ENCODE data around the gene MTA3. TPM values are rescaled to one million over a fixed set of nuclear protein-coding genes. Genes with fewer than 3 reads are reported as not detected.

The MTA3 gene
- polyA plus RNA-seq, 3 donors, result 2.0 to 4.5 (median 2.2) TPM

DNA sequence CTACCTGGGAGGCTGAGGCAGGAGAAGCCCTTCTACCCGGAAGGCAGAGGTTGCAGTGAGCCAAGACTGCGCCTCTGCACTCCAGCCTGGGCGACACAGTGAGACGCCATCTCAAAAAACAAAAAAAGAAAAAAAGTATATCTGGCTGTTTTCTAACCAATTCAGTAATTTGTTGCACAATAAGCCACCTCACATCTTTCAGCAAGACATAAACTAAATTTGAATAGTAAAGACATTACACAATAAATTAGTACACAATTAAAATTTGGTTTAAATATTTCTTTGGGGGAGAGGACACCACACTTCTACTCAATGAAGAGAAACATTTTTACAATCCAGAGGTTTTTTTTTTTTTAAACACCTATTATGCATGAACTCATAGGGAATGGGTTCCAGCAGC lies 36.0 kb upstream of the MTA3 start:
- no peak overlapping the region for H3K27ac Mint-ChIP-seq
- intact Hi-C loops (cut with micrococcal nuclease), result no loop called here

DNA sequence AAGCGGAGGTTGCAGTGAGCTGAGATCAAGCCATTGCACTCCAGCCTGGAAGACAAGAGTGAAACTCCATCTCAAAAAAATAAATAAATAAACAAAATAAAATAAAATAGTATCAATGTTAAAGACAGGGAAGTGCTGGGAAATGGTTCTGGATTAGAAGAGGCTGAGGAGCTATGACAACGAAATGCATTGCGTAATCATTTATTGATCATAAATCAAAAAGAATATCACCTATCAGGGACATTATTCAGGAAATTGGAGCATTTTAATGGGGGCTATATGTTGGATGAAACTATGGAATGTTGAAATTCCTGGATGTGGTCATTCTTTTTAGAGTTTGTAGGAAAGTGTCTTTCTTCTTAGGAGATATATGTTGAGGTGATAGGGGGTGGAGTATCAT lies 30.9 kb upstream of the MTA3 start:
- Histone ChIP-seq H3K4me2 (replicated peaks; ENCODE audit: extremely low read depth, low read length, poor library complexity, severe bottlenecking) (no peak overlapping the region), H3K79me2 (ENCODE audit: insufficient read depth, low read length) (no peaks in the 10 kb centered on the region), H3K27me3 (ENCODE audit: control insufficient read depth in 2 of 2, insufficient read depth in 2 of 2, low read length in 2 of 2) (no peaks in the 10 kb centered on the region), H3K9ac (ENCODE audit: insufficient read depth, low read length, poor library complexity, severe bottlenecking) (no peak overlapping the region), H2AFZ (ENCODE audit: insufficient read depth, low read depth, low read length, poor library complexity, severe bottlenecking) (no peak overlapping the region), H3K27ac (ENCODE audit: low read depth in 1 of 2, low read length in 2 of 2) (no peak overlapping the region), H4K20me1 (ENCODE audit: insufficient read depth, low read length) (no peaks in the 10 kb centered on the region), H3K4me3 (replicated peaks in 1 of 3; ENCODE audit: low read depth in 2 of 3, low read length in 3 of 3) (no peak overlapping the region), H3K36me3 (replicated peaks in 1 of 2; ENCODE audit: control insufficient read depth in 1 of 2, insufficient read depth in 2 of 2, low read length in 2 of 2) (no peaks in the 10 kb centered on the region), H3K4me1 (ENCODE audit: control insufficient read depth in 1 of 2, insufficient read depth in 2 of 2, low read length in 2 of 2) (no peaks in the 10 kb centered on the region), H3K9me3 (replicated peaks in 1 of 2; ENCODE audit: control insufficient read depth in 1 of 2, insufficient read depth in 1 of 2, low read length in 2 of 2) (no peaks in the 10 kb centered on the region)
- TF ChIP-seq, protein P1, sequence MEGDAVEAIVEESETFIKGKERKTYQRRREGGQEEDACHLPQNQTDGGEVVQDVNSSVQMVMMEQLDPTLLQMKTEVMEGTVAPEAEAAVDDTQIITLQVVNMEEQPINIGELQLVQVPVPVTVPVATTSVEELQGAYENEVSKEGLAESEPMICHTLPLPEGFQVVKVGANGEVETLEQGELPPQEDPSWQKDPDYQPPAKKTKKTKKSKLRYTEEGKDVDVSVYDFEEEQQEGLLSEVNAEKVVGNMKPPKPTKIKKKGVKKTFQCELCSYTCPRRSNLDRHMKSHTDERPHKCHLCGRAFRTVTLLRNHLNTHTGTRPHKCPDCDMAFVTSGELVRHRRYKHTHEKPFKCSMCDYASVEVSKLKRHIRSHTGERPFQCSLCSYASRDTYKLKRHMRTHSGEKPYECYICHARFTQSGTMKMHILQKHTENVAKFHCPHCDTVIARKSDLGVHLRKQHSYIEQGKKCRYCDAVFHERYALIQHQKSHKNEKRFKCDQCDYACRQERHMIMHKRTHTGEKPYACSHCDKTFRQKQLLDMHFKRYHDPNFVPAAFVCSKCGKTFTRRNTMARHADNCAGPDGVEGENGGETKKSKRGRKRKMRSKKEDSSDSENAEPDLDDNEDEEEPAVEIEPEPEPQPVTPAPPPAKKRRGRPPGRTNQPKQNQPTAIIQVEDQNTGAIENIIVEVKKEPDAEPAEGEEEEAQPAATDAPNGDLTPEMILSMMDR (IDR thresholded peaks at IDR 0.05), result no peak
- no peak for DNase-seq
- Mint-ChIP-seq H3K9me3 (peaks cover 0 to 6% (median 2%) of the 10 kb centered on the region in 7 donors), H3K27me3 (ENCODE audit: low read depth in 3 of 3) (peaks cover 0 to 8% (median 3%) of the 10 kb centered on the region in 3 donors), H3K36me3 (no peaks in the 10 kb centered on the region), H3K27ac (no peak overlapping the region), H3K4me3 (no peak overlapping the region), H3K4me1 (no peaks in the 10 kb centered on the region)
- intact Hi-C loops (cut with micrococcal nuclease), result no loop called here
- no CpG with 5 or more reads among the region's 3 CpGs for WGBS (ENCODE audit: insufficient coverage)

More for the DNA sequence above, 36.0 kb upstream of the MTA3 start:
- Histone ChIP-seq H3K9ac (ENCODE audit: insufficient read depth, low read length, poor library complexity, severe bottlenecking) (no peak overlapping the region), H3K36me3 (replicated peaks in 1 of 2; ENCODE audit: control insufficient read depth in 1 of 2, insufficient read depth in 2 of 2, low read length in 2 of 2) (no peaks in the 10 kb centered on the region), H3K27ac (ENCODE audit: low read depth in 1 of 2, low read length in 2 of 2) (no peak overlapping the region), H3K4me2 (replicated peaks; ENCODE audit: extremely low read depth, low read length, poor library complexity, severe bottlenecking) (no peak overlapping the region), H3K27me3 (ENCODE audit: control insufficient read depth in 2 of 2, insufficient read depth in 2 of 2, low read length in 2 of 2) (no peaks in the 10 kb centered on the region), H4K20me1 (ENCODE audit: insufficient read depth, low read length) (no peaks in the 10 kb centered on the region), H3K9me3 (replicated peaks in 1 of 2; ENCODE audit: control insufficient read depth in 1 of 2, insufficient read depth in 1 of 2, low read length in 2 of 2) (no peaks in the 10 kb centered on the region), H3K4me3 (replicated peaks in 1 of 3; ENCODE audit: low read depth in 2 of 3, low read length in 3 of 3) (no peak overlapping the region), H3K4me1 (ENCODE audit: control insufficient read depth in 1 of 2, insufficient read depth in 2 of 2, low read length in 2 of 2) (no peaks in the 10 kb centered on the region), H3K79me2 (ENCODE audit: insufficient read depth, low read length) (no peaks in the 10 kb centered on the region), H2AFZ (ENCODE audit: insufficient read depth, low read depth, low read length, poor library complexity, severe bottlenecking) (no peak overlapping the region)
- Mint-ChIP-seq H3K36me3 (no peaks in the 10 kb centered on the region), H3K4me1 (no peaks in the 10 kb centered on the region), H3K4me3 (no peak overlapping the region), H3K27me3 (ENCODE audit: low read depth in 3 of 3) (peaks cover 3 to 10% (median 4%) of the 10 kb centered on the region in 3 donors), H3K9me3 (peaks cover 0 to 9% (median 2%) of the 10 kb centered on the region in 7 donors)
- TF ChIP-seq, protein P1 (IDR thresholded peaks at IDR 0.05), result no peak
- DNase-seq, result no peak
- 100% methylated on average over 1 of the region's 4 CpGs for WGBS (ENCODE audit: insufficient coverage)
